ENCODE data around the gene RSBN1.

Gene RSBN1

GRCh38 chr1:113850127-113850796, 38.0 kb upstream of the RSBN1 start:
- Mint-ChIP-seq H3K4me1 (no peaks in the 10 kb centered on the region), H3K4me3 (no peak overlapping the region), H3K9me3 (peaks cover 20% of the 10 kb centered on the region), H3K36me3 (ENCODE audit: low read depth) (peaks cover 10% of the 10 kb centered on the region), H3K27me3 (ENCODE audit: low read depth, poor library complexity) (peaks cover 8% of the 10 kb centered on the region), H3K27ac (no peak overlapping the region)
- no peak for DNase-seq
- TF ChIP-seq CTCF (IDR thresholded peaks at IDR 0.05), result no peak

GRCh38 chr1:113849072-113849471, 36.8 kb upstream of the RSBN1 start:
- peaks cover 10% of the 10 kb centered on the region for H3K36me3 Mint-ChIP-seq (ENCODE audit: low read depth)
- no peak overlapping the region for H3K27ac Mint-ChIP-seq
- TF ChIP-seq CTCF (IDR thresholded peaks at IDR 0.05), result no peak
- H3K9me3 Mint-ChIP-seq, result peaks cover 20% of the 10 kb centered on the region
- H3K27me3 Mint-ChIP-seq (ENCODE audit: low read depth, poor library complexity), result peaks cover 8% of the 10 kb centered on the region
- no peak overlapping the region for H3K4me3 Mint-ChIP-seq
- H3K4me1 Mint-ChIP-seq, result no peaks in the 10 kb centered on the region
- no peak for DNase-seq

- H3K36me3 Mint-ChIP-seq (ENCODE audit: low read depth), result peaks cover 10% of the 10 kb centered on the region
- no peak for DNase-seq
- H3K27me3 Mint-ChIP-seq (ENCODE audit: low read depth, poor library complexity), result peaks cover 7% of the 10 kb centered on the region
- no peak overlapping the region for H3K4me3 Mint-ChIP-seq
- no peak overlapping the region for H3K27ac Mint-ChIP-seq
- peaks cover 36% of the 10 kb centered on the region for H3K9me3 Mint-ChIP-seq
- no peaks in the 10 kb centered on the region for H3K4me1 Mint-ChIP-seq
- TF ChIP-seq CTCF (IDR thresholded peaks at IDR 0.05), result no peak
These were observed 34.2 kb upstream of the RSBN1 start for GRCh38 chr1:113846391-113847035.

GRCh38 chr1:113836534-113836933, 24.3 kb upstream of the RSBN1 start:
- peaks cover 12% of the 10 kb centered on the region for H3K9me3 Mint-ChIP-seq
- DNase-seq, result no peak
- H3K27ac Mint-ChIP-seq, result no peak overlapping the region
- H3K4me3 Mint-ChIP-seq, result no peak overlapping the region
- H3K27me3 Mint-ChIP-seq (ENCODE audit: low read depth, poor library complexity), result peaks cover 6% of the 10 kb centered on the region
- TF ChIP-seq CTCF (IDR thresholded peaks at IDR 0.05), result no peak
- H3K4me1 Mint-ChIP-seq, result no peaks in the 10 kb centered on the region
- peaks cover 5% of the 10 kb centered on the region for H3K36me3 Mint-ChIP-seq (ENCODE audit: low read depth)

- TF ChIP-seq CTCF (IDR thresholded peaks at IDR 0.05), result peak; percentile 63
- H3K27me3 Mint-ChIP-seq (ENCODE audit: low read depth, poor library complexity), result peaks cover 6% of the 10 kb centered on the region
- no peak overlapping the region for H3K4me3 Mint-ChIP-seq
- H3K36me3 Mint-ChIP-seq (ENCODE audit: low read depth), result peaks cover 4% of the 10 kb centered on the region
- H3K4me1 Mint-ChIP-seq, result no peaks in the 10 kb centered on the region
- H3K27ac Mint-ChIP-seq, result no peak overlapping the region
- DNase-seq, result no peak
- peaks cover 5% of the 10 kb centered on the region for H3K9me3 Mint-ChIP-seq
These were observed 23.5 kb upstream of the RSBN1 start for GRCh38 chr1:113835686-113836290.

Data from nephron progenitor cell (in vitro differentiated cells).